Skin of body (tissue), 2 donors: Measurements from ENCODE around the gene MESP2. TPM values are rescaled to one million over a fixed set of nuclear protein-coding genes. Genes with fewer than 3 reads are reported as not detected.
"Not testable (repeated sequence)": the region's sequence is repeated elsewhere in the genome, so short reads cannot be mapped to it uniquely, and the experiment has no call there.

Experiments
- DNase-seq: peaks from one replicate; lab custom pipeline; 2025; lab: John Stamatoyannopoulos, UW
- total RNA-seq: library from RNA; depleted of rRNA; stranded (reverse); fragments of >200 nt; gene quantifications from one replicate; pipeline ENCODE4 v1.2.3, GENCODE V29; 2014

The MESP2 gene
- total RNA-seq, 1 donor from 2014 or later = 0.30 TPM

DNA sequence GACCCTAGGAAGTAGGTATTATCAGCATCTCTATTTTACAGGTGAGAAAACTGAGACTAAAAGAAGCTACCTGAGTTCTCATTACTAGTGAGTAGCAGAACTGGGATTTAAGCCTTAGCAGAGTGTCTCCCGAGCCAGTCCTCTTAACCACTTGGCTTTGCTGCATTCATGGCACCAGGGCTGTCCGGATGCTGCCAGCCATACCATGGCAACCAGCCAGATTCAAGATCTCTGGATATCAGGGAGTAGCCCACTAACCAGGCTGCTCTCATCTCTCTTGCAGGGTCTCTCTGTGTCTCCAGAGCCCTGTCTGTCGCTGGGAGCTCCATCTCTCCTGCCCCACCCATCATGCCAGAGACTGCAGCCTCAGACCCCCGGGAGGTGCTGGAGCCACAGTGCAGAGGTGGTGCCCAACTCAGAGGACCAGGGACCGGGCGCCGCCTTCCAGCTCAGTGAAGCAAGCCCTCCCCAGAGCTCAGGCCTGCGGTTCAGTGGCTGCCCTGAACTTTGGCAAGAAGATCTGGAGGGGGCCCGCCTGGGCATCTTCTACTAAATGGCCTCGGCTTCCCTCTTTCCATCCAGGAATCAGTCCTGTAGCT is 1.7 kb downstream of the MESP2 start:
- no peak for DNase-seq

DNA sequence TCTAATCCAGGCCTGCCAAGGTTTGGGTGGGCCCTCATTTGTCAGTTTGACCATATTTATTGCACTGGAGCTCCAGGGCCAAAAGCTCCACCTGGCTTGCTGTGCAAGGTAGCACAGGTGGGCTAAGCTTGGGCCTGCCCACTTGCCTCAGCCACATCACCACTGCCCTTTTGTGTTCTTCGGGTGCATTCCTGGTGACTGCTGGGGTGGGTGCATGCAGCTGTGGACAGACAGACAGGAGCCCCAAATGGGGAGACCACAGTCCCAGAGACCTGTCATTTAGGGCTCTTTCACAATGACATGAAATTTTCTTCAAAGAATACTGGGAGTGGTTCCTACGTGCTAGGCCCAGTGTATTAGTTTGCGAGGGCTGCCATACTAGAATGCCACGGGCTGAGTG is 2.7 kb downstream of the MESP2 start:
- DNase-seq = peak; percentile 10

DNA sequence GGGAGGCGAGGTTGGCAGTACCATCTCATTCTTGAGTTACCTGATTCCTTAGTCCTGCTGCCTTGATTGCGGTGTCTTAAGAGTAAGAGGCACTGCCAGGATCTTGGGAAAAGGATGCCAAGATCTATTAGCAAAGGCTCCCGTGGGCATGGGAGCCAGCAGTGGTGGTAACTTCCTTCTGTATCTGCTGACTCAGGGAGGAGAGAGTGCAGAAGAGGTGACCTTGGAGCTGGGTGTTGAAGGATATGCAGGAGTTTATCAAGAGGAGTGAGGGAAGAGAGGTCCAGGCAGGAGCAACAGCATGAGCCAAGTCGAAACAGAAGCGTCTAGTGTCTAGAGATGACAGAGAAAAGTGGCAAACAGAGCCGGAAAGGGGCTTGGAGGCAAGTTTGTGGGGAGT is 4.5 kb downstream of the MESP2 start:
- no peak for DNase-seq

DNA sequence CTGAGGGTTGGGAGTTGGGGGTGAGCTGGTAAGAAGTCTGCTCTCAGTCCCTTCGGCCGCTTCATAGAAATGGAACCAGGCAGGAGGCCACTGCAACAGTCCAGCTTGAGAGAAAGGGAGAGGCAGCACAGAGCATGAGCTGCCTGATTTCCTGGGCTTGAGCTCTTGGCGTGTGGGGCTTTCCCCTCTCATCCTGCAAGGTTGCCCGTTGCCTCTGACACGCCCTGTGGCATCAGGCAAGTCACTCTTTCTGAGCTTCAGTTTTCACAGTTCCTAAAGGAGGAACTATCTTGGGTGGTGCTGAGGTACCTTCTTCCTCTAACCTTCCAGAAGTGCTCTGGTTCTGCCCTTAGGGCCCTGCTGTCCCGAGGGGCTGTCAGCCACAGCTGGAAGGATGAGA is 4.9 kb downstream of the MESP2 start:
- DNase-seq = no peak

DNA sequence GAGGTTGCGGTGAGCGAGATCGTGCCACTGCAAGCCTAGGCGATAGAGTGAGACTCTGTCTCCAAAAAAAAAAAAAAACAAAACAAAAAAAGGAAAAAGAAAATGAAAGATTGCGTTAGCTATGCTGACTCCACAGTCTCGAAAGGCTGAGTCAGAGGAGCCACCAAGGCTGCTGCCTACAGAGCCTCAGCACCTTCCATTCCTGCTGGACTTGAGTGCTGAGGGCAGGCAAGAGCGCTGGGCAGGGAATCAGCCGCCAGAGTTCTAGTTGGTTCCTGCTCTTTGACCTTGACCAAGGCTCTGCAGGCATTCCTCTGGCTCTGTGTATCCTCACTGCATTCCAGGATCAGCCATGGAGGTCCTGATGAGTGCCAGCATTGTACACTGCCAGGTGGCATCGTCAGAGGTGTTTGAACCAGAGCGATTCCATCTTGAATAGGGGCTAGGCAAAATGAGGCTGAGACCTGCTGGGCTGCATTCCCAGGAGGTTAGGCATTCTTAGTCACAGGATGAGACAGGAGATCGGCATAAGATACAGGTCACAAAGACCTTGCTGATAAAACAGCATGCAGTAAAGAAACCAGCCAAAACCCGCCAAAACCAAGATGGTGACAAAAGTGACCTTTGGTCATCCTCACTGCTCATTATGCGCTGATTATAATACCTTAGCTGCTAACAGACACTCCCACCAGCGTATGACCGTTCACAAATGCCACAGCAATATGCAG is 5.9 kb downstream of the MESP2 start:
- DNase-seq = no peak

DNA sequence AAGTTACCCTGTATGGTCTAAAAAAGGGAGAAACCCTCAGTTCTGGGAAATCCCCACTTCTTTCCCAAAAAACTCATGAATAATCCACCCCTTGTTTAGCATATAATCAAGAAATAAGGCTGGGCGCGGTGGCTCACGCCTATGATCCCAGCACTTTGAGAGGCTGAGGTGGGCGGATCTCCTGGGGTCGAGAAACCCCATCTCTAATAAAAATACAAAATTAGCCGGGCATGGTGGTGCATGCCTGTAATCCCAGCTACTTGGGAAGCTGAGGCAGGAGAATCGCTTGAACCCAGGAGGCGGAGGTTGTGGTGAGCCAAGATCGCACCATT is 6.5 kb downstream of the MESP2 start:
- DNase-seq = not testable (repeated sequence)

DNA sequence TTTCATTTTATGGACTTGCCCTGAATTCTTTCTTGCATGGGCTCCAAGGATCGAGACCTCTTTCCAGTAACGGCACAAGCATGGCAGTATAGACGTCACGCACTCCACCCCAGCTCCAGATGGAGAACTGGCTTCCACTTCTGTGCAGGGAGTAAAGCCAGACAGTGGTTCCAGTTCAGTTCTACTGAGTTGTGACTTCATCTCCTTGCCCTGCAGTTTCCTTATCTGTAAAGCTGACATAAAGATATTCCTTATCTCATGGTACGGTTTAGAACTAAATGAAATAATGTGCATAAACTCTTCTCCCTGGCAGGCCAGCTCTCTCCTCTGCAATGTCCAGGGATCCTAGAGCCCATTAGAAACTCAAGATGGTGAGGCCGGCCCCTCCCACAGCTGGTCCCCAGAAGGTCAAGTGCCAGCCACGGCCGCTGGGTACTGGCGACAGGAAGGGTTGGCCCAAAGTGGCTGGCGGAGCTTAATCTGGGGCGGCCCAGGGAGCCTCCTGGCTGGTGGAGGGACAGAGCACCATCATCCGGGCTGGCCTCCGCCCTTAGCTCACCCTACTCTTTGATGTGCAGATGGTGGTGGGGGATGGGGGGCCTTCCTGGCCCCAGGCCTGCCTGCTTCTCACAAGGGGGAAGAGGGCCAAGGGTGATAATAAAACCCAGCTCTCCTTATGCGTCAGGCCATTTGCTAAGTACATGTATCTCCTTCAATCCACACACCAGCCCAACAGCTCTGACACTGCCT is 7.2 kb downstream of the MESP2 start:
- DNase-seq = no peak

DNA sequence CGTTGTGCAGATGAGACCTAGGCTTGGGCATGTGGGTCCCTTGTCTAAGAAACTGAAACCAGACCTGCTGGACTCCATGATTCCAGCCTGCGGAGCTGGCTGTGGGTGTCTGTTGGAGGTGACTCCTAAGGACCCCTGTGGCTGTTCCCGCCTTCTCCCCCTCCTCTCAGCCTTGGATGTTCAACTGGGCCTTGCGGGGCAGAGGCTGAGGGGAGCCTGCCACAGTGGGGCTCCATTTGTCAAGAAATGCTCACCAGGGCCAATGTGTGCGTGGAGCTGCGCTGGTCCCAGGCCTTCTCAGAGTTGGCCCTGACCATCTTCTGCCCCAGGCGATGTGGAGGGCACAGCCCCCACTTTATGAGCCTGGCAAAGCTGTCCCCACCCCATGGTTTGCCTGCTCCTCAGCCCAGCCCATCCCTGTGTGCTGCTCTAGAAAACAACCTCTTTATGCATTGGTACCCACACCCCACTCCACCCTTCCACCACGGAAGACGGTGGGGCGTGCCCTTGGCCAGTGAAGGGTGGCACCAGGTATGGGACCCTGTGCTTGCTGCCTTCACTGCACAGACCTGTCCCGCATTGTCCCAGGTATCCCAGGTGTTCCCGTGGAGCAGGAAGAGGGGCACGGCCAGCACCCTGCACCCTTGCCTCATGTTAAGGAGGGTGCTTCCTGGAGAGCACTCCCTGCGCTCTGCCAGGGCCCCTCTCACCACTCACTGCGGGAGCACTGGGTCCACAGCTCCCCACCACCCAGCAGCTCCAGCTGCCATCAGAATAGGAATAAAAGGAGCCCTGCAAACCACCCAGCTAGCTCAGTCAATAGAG is 7.9 kb downstream of the MESP2 start:
- DNase-seq = no peak

DNA sequence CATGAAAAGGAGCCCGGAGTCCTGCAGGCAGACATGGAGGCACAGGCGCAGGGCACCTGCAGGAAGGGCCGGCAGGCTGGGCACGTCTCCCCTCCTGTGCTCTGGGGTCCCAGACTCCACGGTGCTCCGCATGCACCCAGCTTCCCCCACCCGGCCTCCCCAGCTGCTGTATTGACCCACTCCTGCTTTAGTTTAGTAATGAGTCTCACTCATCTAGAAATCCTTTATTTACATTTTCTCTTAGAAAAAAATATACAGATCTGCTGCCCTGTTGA is 8.5 kb downstream of the MESP2 start:
- DNase-seq = no peak

DNA sequence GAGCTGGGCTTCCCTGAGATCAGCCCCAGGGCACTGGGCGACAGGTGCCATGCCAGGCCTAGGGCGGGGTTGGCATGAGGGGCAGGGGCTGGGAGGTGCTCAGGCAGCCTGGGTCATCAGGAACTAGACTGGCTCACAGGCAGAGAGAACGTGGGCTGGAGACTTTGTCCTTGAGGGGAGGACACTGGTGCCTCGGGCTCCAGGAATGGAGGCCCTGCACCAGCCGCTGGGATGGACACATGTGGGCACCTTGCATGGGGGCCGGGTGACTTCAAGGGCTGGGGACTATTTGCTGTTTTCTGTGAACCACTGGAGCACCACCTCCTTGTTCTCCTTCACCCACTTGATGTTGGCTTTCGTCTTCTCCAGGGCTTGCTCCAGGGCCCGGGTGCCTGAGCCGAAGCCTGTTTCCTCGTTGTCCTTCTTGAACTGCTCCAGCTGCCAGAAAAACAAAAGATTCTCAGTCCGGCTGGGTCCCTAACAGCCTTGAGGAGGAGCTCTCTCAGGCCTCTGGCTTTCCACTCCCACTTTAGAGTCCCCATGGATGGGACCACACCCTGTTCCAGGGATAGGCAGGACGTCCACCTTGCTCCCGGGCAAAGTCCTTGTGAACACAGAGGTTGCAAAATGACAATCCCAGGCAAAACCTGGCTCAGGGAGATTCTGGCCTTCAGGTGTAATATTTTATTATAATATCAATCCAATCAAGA is 9.1 kb downstream of the MESP2 start:
- DNase-seq = no peak

DNA sequence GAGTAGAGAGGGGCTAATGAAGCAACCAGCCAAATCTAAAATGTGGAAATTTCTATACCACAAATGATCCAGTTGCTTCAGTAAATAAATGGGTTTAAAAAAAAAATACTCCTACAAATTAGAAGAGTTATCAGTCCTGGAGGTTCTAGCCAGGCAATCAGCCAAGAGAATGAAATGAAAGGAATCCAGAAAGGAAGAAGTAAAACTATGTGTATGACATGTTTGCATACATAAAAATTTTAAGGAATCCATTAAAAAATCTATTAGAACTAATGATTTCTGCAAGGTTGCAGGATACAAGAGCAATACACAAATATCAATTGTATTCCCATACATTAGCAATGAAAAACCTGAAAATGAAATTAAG is 9.6 kb downstream of the MESP2 start:
- DNase-seq = no peak

DNA sequence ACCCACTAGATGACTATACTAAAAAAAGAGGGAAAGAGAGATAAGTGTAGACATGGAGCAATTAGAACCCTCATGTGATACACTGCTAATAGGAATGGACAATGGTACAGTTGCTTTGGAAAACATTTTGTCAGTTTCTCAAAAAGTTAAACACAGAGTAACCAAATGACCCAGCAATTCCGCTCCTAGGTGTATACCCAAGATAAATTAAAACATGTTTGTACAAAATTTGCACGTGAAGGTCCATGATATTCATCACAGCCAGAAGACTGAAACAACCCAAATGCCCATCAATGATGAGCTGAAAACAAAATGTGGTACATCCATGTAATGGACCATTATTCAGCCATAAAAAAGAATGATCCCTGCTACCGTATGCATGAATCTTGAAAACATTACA is 11.8 kb downstream of the MESP2 start:
- DNase-seq = no peak

DNA sequence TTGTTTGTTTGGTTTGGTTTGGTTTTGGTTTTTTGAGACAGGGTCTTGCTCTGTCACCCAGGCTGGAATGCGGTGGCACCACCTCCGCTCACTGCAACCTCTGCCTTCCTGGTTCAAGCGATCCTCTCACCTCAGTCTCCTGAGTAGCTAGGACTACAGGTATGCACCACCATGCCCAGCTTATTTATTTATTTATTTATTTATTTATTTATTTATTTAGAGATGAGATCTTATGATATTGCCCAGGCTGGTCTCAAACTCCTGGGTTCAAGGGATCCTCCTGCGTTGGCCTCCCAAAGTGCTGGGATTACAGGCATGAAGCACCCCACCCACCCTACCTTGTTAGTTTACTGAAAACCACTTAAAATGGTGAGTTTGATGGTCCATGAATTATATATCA is 12.5 kb downstream of the MESP2 start:
- DNase-seq = not testable (repeated sequence)

DNA sequence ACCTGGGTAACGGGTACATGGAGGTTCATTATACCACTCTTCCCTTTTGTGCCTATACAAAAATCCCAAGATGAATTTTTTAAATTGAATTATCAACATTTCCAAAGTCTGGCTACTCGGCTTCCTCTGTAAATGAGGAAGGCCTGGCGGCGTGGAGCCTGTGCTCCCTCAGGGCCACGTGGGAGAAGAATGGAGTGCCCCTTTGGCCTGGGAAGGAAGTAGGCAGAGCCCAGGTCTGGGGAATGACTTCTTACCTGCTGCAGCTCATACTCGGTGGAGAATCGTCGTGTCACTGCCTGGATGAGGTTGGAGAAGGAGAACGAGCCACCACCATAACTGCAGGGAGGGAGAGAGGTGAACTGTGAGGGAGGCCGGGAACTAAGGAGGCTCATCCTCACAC is 14.1 kb downstream of the MESP2 start:
- DNase-seq = no peak

DNA sequence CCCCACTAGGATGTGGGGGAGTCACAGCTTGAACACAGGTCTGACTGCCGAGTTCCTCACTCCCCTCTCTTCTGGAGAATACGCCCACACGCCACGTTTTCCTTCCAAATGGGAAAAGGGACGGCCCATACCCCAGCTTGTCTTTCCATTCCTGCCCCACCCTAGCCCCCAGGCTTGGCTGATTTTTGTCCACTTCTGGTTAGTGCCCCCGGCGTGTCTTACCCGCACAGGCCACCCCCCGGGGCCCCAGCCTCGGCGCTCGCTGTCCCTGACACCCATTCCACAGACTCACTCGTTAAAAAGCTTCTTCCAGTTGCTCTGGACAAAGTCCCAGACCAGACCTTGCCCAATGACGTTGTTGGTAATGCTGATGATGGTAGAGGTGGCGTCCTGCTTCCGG is 14.5 kb downstream of the MESP2 start:
- DNase-seq = no peak

DNA sequence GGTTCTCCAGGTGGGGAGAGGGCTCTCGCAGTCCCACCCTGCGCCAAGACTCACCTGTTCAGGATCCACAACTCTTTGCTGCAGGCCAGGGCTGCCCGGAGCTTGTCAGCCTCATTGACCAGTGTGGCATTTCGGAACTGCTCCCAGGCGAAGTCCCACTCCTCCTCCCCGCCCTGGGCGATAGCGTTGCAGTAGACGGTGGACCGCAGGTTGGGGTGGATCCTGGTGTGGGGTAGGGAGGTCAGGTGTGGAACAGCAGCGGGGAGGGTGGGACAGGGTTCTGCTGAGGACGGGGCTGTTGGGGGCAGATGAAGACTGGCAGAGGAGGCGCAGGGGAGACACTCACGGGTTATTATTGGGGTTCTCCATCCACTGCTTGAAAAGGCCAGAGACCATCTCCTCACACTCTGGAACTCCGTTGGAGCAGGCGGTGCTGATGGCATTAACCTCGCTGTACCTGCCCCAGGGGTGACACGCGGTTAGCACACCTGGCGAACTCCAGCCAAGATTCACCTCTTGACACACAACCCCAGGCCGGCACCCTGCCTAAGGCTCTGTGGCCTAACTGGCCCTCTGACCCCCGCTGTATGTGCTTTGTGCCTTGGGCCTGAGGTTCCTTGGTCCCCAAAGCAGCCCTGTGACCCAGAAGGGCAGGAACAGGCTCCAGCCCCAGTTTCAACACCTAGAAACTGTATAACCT is 16.1 kb downstream of the MESP2 start:
- no peak for DNase-seq

DNA sequence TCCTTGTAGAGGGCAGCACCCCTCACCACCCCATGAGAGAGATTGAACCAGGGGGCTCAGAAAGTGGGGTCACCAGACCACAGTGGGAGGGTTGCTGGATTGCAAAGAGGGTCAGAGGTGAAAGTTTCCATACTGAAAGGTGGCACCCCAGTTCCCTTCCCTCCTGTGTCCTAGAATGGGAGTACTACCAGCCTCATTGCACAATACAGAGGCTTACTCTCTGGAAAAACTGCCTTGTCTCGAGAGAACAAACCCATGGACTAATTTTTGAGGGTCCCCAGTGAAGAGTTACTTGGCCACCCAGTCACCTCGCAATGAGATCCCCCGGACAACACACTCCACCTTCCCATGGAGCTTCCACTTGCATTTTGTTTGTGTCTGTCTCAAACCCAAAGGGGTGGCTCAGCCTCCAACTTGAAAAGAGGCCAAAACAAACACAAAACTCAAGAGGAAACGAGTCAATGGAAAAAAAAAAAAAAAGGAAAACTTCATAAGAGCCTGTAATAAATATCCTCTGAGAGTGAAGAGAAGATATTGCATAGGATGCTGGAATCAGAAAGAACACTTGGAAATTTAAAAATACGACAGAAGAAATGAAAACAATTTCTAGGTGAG is 18.6 kb downstream of the MESP2 start:
- DNase-seq = peak; percentile 13

DNA sequence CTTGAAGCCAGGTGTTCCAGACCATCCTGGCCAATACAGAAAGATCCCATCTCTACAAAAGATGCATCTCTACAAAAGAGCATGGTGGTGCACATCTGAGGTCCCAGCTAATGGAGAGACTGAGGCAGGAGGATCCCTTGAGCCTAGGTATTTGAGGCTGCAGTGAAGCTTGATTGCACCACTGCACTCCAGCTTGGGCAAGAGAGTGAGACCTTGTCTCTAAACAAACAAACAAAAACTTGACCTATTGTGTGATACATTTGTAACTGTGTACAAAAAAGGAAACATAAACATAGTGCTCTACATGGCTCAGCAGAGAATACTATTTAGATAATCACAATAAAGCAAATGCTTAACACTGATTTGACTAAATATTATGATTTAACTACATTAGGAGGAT is 19.9 kb downstream of the MESP2 start:
- no peak for DNase-seq

DNA sequence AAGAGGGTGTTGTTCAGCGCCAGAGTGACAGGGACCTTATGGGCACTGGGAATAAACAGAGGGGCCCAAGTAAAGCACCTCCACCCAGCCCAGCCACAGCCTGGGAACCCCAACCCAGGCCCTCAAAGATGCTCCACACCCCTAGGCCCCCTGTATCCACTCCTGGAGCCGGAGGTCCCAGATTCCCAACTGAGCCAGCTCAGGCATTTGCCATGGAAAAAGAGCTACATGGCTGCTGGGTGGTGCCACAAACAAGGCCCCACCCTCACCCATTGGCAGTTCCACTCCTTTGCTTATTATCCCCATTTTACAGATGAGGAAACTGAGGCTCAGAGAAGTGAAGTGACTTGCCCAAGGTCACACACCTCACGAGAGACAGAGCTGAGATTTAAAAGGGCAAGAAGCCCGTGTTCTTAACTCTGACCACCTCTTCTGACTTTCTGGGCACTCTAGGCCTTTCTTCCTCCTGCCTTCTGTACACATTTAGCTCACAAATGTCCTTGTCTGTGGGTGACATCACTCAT is 21.6 kb downstream of the MESP2 start:
- DNase-seq = no peak
